Neural cell (in vitro differentiated cells): ENCODE results near the gene RELT. TPM values are rescaled to one million over a fixed set of nuclear protein-coding genes. Genes with fewer than 3 reads are reported as not detected.
A peak's percentile ranks its signal among the peaks of the same experiment; 100 is the strongest.

ENCODE experiments used
- H2AFZ ChIP-seq: fragments of 200-600, 300-800 bp; sonication (generic), shearing (Covaris generic); 2 replicates; pipeline ENCODE4 v1.6.0; 2014; ENCODE audit warnings: low read depth, mild to moderate bottlenecking, antibody characterized with exemption, low read length, moderate library complexity
- H3F3A ChIP-seq: fragments of 200-600 bp; shearing (Covaris generic); 2 replicates; pipeline ENCODE4 v1.6.1; 2016; ENCODE audit warnings: mild to moderate bottlenecking, moderate library complexity, mixed read lengths, antibody characterized with exemption, low read length; ENCODE audit not compliant: insufficient read depth, poor library complexity, severe bottlenecking
- H3K27ac ChIP-seq: fragments of 200-600, 300-800 bp; sonication (generic), shearing (Covaris generic); 2 replicates; pipeline ENCODE4 v1.5.1; 2014; ENCODE audit warnings: mild to moderate bottlenecking, low read length, moderate library complexity
- H3K27me3 ChIP-seq: fragments of 300-800, 200-600 bp; sonication (generic), shearing (Covaris generic); 2 replicates; pipeline ENCODE4 v1.6.0; 2014; ENCODE audit warnings: mild to moderate bottlenecking, low read depth, low read length, moderate library complexity; ENCODE audit not compliant: insufficient read depth
- H3K36me3 ChIP-seq: fragments of 300-800, 200-600 bp; sonication (generic), shearing (Covaris generic); 2 replicates; pipeline ENCODE4 v1.5.1; 2014; ENCODE audit warnings: mild to moderate bottlenecking, antibody characterized with exemption, low read length, moderate library complexity; ENCODE audit not compliant: insufficient read depth
- H3K4me2 ChIP-seq: fragments of 300-800, 200-600 bp; sonication (generic), shearing (Covaris generic); 2 replicates; pipeline ENCODE4 v1.6.0; 2014; ENCODE audit warnings: mild to moderate bottlenecking, low read length
- H3K4me3 ChIP-seq: fragments of 300-800, 200-600 bp; sonication (generic), shearing (Covaris generic); 2 replicates; pipeline ENCODE4 v1.5.1; 2014; ENCODE audit warnings: mild to moderate bottlenecking, low read length, moderate library complexity
- H3K79me2 ChIP-seq: fragments of 200-600 bp; shearing (Covaris generic); replicated peaks from 2 replicates; pipeline ENCODE4 v1.6.0; 2014; ENCODE audit warnings: mild to moderate bottlenecking, low read length, moderate library complexity; ENCODE audit not compliant: insufficient read depth
- H3K9ac ChIP-seq: fragments of 300-800, 200-600 bp; sonication (generic), shearing (Covaris generic); 2 replicates; pipeline ENCODE4 v1.6.1; 2016; ENCODE audit warnings: mild to moderate bottlenecking, low read length, mixed read lengths
- H3K9me2 ChIP-seq: fragments of 200-600 bp; shearing (Covaris generic); 2 replicates; pipeline ENCODE4 v1.6.1; 2016; ENCODE audit warnings: mild to moderate bottlenecking, low read length, mixed read lengths; ENCODE audit not compliant: insufficient read depth
- H3K9me3 ChIP-seq: fragments of 200-600, 300-800 bp; sonication (generic), shearing (Covaris generic); 2 replicates; pipeline ENCODE4 v1.6.1; 2016; ENCODE audit warnings: mild to moderate bottlenecking, mixed run types, low read length, moderate library complexity, mixed read lengths
- H4K20me1 ChIP-seq: fragments of 200-600 bp; shearing (Covaris generic); 2 replicates; pipeline ENCODE4 v1.6.1; 2016; ENCODE audit warnings: mild to moderate bottlenecking, mixed run types; ENCODE audit not compliant: insufficient read depth
- EP300 ChIP-seq: fragments of 450-650 bp; conservative IDR thresholded peaks from 2 replicates; pipeline ENCODE4 v1.6.1; 2014; ENCODE audit warnings: antibody characterized with exemption, mild to moderate bottlenecking, moderate library complexity; ENCODE audit not compliant: poor library complexity, severe bottlenecking
- MXI1 ChIP-seq: fragments of 450-650 bp; conservative IDR thresholded peaks from 2 replicates; pipeline ENCODE4 v1.6.1; 2014; ENCODE audit warnings: antibody characterized with exemption, mild to moderate bottlenecking; ENCODE audit not compliant: poor library complexity, severe bottlenecking
- POLR2AphosphoS5 ChIP-seq: IDR thresholded peaks from 2 replicates; pipeline ENCODE4 v1.6.1; 2012
- RAD21 ChIP-seq: fragments of 450-650 bp; conservative IDR thresholded peaks from 2 replicates; pipeline ENCODE4 v1.6.1; 2014; ENCODE audit warnings: antibody characterized with exemption, mild to moderate bottlenecking, moderate library complexity
- SMC3 ChIP-seq: fragments of 450-650 bp; conservative IDR thresholded peaks from 2 replicates; pipeline ENCODE4 v1.6.1; 2014; ENCODE audit warnings: antibody characterized with exemption, mild to moderate bottlenecking, moderate library complexity; ENCODE audit not compliant: poor library complexity
- TAF1 ChIP-seq: IDR thresholded peaks from 2 replicates; pipeline ENCODE4 v1.6.1; 2012; ENCODE audit warnings: low read depth
- polyA plus RNA-seq: library from polyadenylated mRNA; depleted of rRNA; stranded (reverse); fragments of >200 nt; gene quantifications from 2 replicates; pipeline ENCODE4 v1.2.3, GENCODE V29; 2014
- TF ChIP-seq, protein P1 (sequence below): IDR thresholded peaks from 2 replicates; pipeline ENCODE4 v1.6.1; 2012; ENCODE audit warnings: borderline replicate concordance

Gene RELT
- polyA plus RNA-seq, 1 donor from 2014 or later = 12.4 TPM

DNA sequence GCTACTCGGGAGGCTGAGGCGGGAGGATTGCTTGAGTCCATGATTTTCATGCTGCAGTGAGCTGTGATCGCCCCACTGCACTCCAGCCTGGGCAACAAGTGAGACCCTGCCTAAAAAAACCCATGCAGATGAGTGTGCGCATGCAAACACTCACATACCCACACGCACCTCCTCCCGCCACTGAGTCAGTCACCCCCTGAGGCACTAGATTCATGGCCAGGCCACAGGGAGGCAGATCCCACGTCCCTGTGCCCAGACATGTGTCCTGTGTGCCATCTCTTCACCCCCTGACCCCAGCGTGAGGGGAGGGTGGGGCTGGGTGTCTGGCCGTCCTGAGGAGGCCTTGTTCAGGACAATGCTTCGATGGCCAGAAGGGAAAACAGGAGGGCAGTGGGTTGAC is 15.5 kb downstream of the RELT start:
- Histone ChIP-seq H3K9me2 (no peaks in the 10 kb centered on the region), H3K9me3 (no peaks in the 10 kb centered on the region), H4K20me1 (no peaks in the 10 kb centered on the region), H3K36me3 (no peaks in the 10 kb centered on the region), H2AFZ (no peak overlapping the region), H3K4me2 (no peak overlapping the region), H3F3A (no peaks in the 10 kb centered on the region), H3K9ac (no peak overlapping the region), H3K27ac (no peak overlapping the region), H3K27me3 (no peaks in the 10 kb centered on the region), H3K79me2 (no peaks in the 10 kb centered on the region), H3K4me3 (no peak overlapping the region)
- TF ChIP-seq POLR2AphosphoS5 = peak; percentile 30
- TF ChIP-seq, protein P1, sequence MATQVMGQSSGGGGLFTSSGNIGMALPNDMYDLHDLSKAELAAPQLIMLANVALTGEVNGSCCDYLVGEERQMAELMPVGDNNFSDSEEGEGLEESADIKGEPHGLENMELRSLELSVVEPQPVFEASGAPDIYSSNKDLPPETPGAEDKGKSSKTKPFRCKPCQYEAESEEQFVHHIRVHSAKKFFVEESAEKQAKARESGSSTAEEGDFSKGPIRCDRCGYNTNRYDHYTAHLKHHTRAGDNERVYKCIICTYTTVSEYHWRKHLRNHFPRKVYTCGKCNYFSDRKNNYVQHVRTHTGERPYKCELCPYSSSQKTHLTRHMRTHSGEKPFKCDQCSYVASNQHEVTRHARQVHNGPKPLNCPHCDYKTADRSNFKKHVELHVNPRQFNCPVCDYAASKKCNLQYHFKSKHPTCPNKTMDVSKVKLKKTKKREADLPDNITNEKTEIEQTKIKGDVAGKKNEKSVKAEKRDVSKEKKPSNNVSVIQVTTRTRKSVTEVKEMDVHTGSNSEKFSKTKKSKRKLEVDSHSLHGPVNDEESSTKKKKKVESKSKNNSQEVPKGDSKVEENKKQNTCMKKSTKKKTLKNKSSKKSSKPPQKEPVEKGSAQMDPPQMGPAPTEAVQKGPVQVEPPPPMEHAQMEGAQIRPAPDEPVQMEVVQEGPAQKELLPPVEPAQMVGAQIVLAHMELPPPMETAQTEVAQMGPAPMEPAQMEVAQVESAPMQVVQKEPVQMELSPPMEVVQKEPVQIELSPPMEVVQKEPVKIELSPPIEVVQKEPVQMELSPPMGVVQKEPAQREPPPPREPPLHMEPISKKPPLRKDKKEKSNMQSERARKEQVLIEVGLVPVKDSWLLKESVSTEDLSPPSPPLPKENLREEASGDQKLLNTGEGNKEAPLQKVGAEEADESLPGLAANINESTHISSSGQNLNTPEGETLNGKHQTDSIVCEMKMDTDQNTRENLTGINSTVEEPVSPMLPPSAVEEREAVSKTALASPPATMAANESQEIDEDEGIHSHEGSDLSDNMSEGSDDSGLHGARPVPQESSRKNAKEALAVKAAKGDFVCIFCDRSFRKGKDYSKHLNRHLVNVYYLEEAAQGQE = no peak

DNA sequence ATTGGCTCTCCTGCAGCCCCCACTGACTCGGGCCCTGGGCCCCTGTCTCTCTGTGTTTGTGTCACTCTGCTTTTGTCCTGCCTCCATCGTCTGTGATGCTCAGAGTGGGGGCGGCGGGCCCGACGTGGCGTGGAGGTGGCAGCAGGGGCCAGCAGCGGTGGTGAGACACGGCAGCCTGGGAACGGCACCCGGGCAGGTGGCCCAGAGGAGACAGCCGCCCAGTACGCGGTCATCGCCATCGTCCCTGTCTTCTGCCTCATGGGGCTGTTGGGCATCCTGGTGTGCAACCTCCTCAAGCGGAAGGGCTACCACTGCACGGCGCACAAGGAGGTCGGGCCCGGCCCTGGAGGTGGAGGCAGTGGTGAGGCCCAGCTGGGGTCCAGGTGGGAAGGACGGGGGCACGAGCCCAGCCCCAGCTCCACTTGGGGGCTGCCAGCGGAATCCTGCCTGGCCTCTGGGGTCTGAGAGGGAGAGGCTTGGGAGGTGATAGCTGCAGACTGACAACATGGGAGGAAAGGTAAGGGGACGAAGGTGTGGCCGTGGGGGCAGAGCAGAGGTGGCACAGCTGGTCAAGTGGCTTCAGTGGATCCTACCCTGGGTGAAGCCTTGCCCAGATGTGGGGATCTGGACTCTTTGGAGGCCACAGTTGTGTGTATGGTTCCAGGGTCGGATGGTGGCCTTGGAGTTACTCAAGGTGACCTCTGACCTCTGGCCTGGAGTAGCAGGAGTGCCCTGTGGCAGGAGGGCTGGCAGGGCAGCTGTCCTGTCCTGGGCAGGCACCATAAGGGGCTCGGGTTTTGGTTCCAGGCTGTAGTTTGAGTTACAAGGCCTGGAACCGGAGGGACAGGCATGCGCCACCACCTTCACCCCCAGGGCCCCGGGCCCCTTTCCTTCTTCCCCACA is 16.2 kb downstream of the RELT start:
- Histone ChIP-seq H3K9ac (no peak overlapping the region), H3K79me2 (no peaks in the 10 kb centered on the region), H3K9me2 (no peaks in the 10 kb centered on the region), H4K20me1 (no peaks in the 10 kb centered on the region), H2AFZ (no peak overlapping the region), H3K27me3 (no peaks in the 10 kb centered on the region), H3K36me3 (no peaks in the 10 kb centered on the region), H3K9me3 (no peaks in the 10 kb centered on the region), H3K27ac (no peak overlapping the region), H3K4me3 (no peak overlapping the region), H3K4me2 (no peak overlapping the region), H3F3A (no peaks in the 10 kb centered on the region)
- TF ChIP-seq MXI1 (no peak), EP300 (no peak), POLR2AphosphoS5 (no peak), SMC3 (no peak), RAD21 (no peak), TAF1 (no peak)
- TF ChIP-seq, protein P1 = no peak
